Spleen (tissue), 11 donors: ENCODE measurements around the gene ARVCF. TPM values are rescaled to one million over a fixed set of nuclear protein-coding genes. Genes with fewer than 3 reads are reported as not detected.

Experiments
- DNase-seq: peaks from one replicate; pipeline ENCODE4 v3.0.0-alpha.2; 2020
- H3K27ac ChIP-seq, 8 donors: fragments of 200-600 bp; sonication (generic) in 7 of 8; 1 replicate in 4 of 8; 2 replicates in 4 of 8; pipeline versions ENCODE4 v1.5.0 to v1.8.0; 2016 to 2021; ENCODE audit warnings: inconsistent platforms in 4 of 8, mild to moderate bottlenecking in 4 of 8, moderate library complexity in 1 of 8
- H3K27me3 ChIP-seq, 7 donors: fragments of 200-600 bp; sonication (generic) in 6 of 7; replicated peaks in 1 of 7; 1 replicate in 4 of 7; 2 replicates in 3 of 7; pipeline versions ENCODE4 v1.5.0 to v1.8.0; 2016 to 2021; ENCODE audit warnings: inconsistent platforms in 3 of 7, mild to moderate bottlenecking in 1 of 7
- H3K36me3 ChIP-seq, 6 donors: fragments of 200-600 bp; sonication (generic) in 5 of 6; 1 replicate in 4 of 6; 2 replicates in 2 of 6; pipeline versions ENCODE4 v1.5.0 to v1.8.0; 2016 to 2021; ENCODE audit warnings: inconsistent platforms in 2 of 6
- H3K4me1 ChIP-seq, 6 donors: fragments of 200-600 bp; sonication (generic) in 5 of 6; 1 replicate in 3 of 6; 2 replicates in 3 of 6; pipeline versions ENCODE4 v1.5.0 to v1.8.0; 2016 to 2021; ENCODE audit warnings: inconsistent platforms in 3 of 6
- H3K4me3 ChIP-seq, 8 donors: fragments of 200-600 bp; sonication (generic) in 7 of 8; 1 replicate in 4 of 8; 2 replicates in 4 of 8; pipeline versions ENCODE4 v1.5.0 to v1.8.0; 2016 to 2021; ENCODE audit warnings: inconsistent platforms in 4 of 8, mild to moderate bottlenecking in 4 of 8, moderate library complexity in 2 of 8
- H3K9me3 ChIP-seq, 8 donors: fragments of 200-600 bp; sonication (generic) in 7 of 8; 1 replicate in 4 of 8; 2 replicates in 4 of 8; pipeline versions ENCODE4 v1.5.0 to v1.8.0; 2016 to 2021; ENCODE audit warnings: inconsistent platforms in 4 of 8
- POLR2A ChIP-seq, 3 donors: fragments of 450-650 bp; IDR thresholded peaks; one replicate each; pipeline ENCODE4 v1.5.1; 2017; ENCODE audit warnings: antibody characterized with exemption in 3 of 3, mild to moderate bottlenecking in 1 of 3
- POLR2AphosphoS5 ChIP-seq, 3 donors: sonication (generic); formaldehyde crosslinking; IDR thresholded peaks; one replicate each; pipeline ENCODE4 v1.5.1; 2017; ENCODE audit warnings: antibody characterized with exemption in 3 of 3
- WGBS, 5 donors: extraction: QIAGEN DNeasy Blood & Tissue Kit in 3 of 5; methylation state at CpG; one replicate each; pipeline versions ENCODE4 v1.1.5 to v1.1.7; 2013 to 2018; 5-methylcytosine and 5-hydroxymethylcytosine counted together
- intact Hi-C: fragments of 100-400 bp; cut with DNase I; formaldehyde crosslinking; loops from one replicate; pipeline ENCODE4 v1.15.0; 2023; ENCODE audit warnings: low total_unique reads
- polyA plus RNA-seq, 3 donors: library from polyadenylated mRNA; stranded (reverse); fragments of 200-250 nt; gene quantifications; one replicate each; pipeline ENCODE4 v1.2.1, GENCODE V29; 2013
- total RNA-seq, 7 donors: library from RNA; depleted of rRNA in 3 of 7; stranded (reverse); fragments of >200 nt in 3 of 7; fragmentation: NEBNext Ultra II Directional in 4 of 7; extraction: Animal tissue kit (Norgen Biotek cat#: 25700) in 4 of 7; gene quantifications; one replicate each; pipeline versions ENCODE4 v1.1.0 to v1.2.1, GENCODE V29; 2016 to 2021
- TF ChIP-seq, protein P1 (sequence below), 11 experiments: fragments of 200-600 bp in 7 of 11; fragments of 450-650 bp in 4 of 11; sonication (generic) in 4 of 11; IDR thresholded peaks in 8 of 11; conservative IDR thresholded peaks in 3 of 11; 1 replicate in 7 of 11; 2 replicates in 4 of 11; pipeline versions ENCODE4 v1.4.0 to v1.8.0; 2016 to 2021; ENCODE audit warnings: antibody characterized with exemption in 11 of 11, inconsistent platforms in 4 of 11, mild to moderate bottlenecking in 1 of 11
- donor health status: healthy with polysubstance abuse.
- donor health status: DM: no; HTN: no; CAD: no; lungs with moderate emphysema.
- donor health status: DM: no; HTN: no; CAD: no.
- donor health status: Bipolar disorder and iron deficiency.
- donor health status: healthy.
- donor health status: DM: no; HTN: no; CAD: no.
- donor health status: DM: yes; HTN: yes; CAD: no.

Gene ARVCF
- total and polyA plus RNA-seq, 10 donors = 9.4 to 96.7 (median 27.6) TPM

DNA sequence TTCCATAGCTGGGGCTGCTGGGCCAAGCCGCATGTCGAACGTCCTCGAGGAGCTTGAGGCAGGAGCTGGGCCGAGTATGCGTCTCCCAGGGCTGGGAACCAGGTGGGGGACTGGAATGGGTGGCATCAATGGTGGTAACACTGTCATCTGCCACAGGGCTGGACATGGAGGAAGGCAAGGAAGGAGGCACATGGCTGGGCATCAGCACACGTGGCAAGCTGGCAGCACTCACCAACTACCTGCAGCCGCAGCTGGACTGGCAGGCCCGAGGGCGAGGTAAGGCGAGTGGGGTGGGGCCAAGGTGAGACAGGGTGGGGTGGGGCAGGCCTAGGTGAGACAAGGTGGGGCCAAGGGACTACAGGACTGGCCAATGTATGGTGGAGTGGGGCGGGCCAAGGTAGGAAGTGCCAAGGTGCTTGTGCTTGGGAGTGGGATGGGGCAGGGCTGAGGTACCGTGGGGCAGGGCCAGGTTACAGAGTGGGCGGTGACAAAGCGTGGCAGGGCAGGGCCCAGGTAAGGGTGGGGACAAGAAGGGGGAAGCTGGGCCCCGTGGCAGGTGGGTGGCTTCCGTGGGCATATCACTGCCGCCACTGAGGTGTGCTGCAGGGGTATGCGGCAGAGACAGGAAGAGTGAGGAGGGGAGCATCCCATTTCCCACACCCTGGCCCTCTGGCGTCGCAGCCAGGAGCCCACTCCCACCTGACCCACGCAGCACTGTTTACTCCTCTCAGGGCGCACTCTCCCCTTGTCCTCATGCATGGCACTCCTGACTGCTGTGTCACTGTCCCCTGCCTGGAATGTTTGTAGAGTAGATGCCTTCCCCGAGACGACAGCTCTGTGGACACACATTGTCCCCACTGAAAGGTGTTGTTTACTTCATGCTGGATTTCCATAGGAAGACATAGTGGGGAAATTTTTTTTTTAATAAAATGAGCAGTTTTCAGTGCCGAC is 36.0 kb upstream of the ARVCF start:
- TF ChIP-seq, protein P1, sequence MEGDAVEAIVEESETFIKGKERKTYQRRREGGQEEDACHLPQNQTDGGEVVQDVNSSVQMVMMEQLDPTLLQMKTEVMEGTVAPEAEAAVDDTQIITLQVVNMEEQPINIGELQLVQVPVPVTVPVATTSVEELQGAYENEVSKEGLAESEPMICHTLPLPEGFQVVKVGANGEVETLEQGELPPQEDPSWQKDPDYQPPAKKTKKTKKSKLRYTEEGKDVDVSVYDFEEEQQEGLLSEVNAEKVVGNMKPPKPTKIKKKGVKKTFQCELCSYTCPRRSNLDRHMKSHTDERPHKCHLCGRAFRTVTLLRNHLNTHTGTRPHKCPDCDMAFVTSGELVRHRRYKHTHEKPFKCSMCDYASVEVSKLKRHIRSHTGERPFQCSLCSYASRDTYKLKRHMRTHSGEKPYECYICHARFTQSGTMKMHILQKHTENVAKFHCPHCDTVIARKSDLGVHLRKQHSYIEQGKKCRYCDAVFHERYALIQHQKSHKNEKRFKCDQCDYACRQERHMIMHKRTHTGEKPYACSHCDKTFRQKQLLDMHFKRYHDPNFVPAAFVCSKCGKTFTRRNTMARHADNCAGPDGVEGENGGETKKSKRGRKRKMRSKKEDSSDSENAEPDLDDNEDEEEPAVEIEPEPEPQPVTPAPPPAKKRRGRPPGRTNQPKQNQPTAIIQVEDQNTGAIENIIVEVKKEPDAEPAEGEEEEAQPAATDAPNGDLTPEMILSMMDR (IDR thresholded peaks at IDR 0.05 in 8 of 11, conservative IDR thresholded peaks at IDR 0.05 in 3 of 11) = no peak
- TF ChIP-seq POLR2AphosphoS5 (IDR thresholded peaks at IDR 0.05) (no peak), POLR2A (IDR thresholded peaks at IDR 0.05) (no peak)
- WGBS, 5 donors = 92 to 94% (median 93%) methylated on average over 25 to 26 of the region's 26 CpGs
- Histone ChIP-seq H3K27me3 (no peaks in the 10 kb centered on the region), H3K9me3 (peaks cover 0 to 11% (median 9%) of the 10 kb centered on the region in 8 donors), H3K4me1 (no peaks in the 10 kb centered on the region), H3K27ac (no peak overlapping the region), H3K36me3 (peaks cover 3 to 100% (median 64%) of the 10 kb centered on the region in 6 donors), H3K4me3 (no peak overlapping the region)
- intact Hi-C loops = no loop called here
- DNase-seq = no peak

DNA sequence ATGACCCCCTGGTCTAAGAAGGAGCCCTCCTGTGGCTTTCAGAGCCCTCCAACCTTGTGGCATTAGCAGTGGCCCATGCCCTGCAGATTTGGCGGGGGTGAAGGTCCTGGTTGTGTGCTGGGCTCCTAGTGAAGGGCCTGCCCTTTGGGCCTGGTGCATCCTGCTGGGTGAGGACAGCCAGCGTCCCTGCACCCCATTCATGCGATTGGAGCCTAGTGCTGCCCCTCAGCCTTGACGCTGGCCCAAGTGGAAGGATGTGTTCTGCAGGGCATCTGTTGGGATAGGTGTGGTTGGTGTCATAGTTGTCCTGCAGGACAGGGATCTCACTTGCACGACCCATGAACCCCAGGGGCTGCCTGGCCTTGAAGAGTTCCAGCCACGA is 35.3 kb upstream of the ARVCF start:
- peaks cover 3 to 100% (median 64%) of the 10 kb centered on the region in 6 donors for H3K36me3 ChIP-seq
- H3K27ac ChIP-seq = no peak overlapping the region
- no peak for DNase-seq
- no peaks in the 10 kb centered on the region for H3K27me3 ChIP-seq
- 92 to 99% (median 96%) methylated on average over 3 to 6 of the region's 6 CpGs for WGBS, 5 donors
- intact Hi-C loops = no loop called here
- peaks cover 0 to 14% (median 9%) of the 10 kb centered on the region in 8 donors for H3K9me3 ChIP-seq
- H3K4me1 ChIP-seq = no peaks in the 10 kb centered on the region
- TF ChIP-seq POLR2A (IDR thresholded peaks at IDR 0.05) = no peak
- TF ChIP-seq, protein P1 (IDR thresholded peaks at IDR 0.05 in 8 of 11, conservative IDR thresholded peaks at IDR 0.05 in 3 of 11) = no peak
- no peak for TF ChIP-seq POLR2AphosphoS5 (IDR thresholded peaks at IDR 0.05)
- no peak overlapping the region for H3K4me3 ChIP-seq

DNA sequence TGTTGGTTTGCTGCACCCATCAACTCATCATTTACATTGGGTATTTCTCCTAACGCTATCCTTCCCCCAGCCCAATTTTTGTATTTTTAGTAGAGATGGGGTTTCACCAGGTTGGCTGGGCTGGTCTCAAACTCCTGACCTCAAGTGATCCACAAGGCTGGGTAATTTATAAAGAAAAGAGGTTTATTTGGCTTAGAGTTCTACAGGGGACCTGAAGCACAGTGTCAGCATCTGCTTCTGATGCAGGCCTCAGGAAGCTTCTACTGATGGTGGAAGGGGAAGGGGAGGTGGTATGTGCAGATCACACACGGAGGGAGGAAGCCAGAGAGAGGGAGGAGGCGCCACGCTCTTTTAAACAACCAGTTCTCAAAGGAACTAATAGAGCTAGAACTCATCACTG is 30.1 kb upstream of the ARVCF start:
- no peak overlapping the region for H3K27ac ChIP-seq
- H3K4me1 ChIP-seq = no peaks in the 10 kb centered on the region
- H3K36me3 ChIP-seq = peaks cover 3 to 100% (median 47%) of the 10 kb centered on the region in 6 donors
- intact Hi-C loops = no loop called here
- DNase-seq = no peak
- peaks cover 0 to 14% (median 9%) of the 10 kb centered on the region in 8 donors for H3K9me3 ChIP-seq
- H3K27me3 ChIP-seq = no peaks in the 10 kb centered on the region
- no peak overlapping the region for H3K4me3 ChIP-seq
- 80 to 91% (median 88%) methylated on average over 4 of the region's 4 CpGs for WGBS, 5 donors
- TF ChIP-seq POLR2A (IDR thresholded peaks at IDR 0.05) (no peak), POLR2AphosphoS5 (IDR thresholded peaks at IDR 0.05) (no peak)
- TF ChIP-seq, protein P1 (IDR thresholded peaks at IDR 0.05 in 8 of 11, conservative IDR thresholded peaks at IDR 0.05 in 3 of 11) = no peak

DNA sequence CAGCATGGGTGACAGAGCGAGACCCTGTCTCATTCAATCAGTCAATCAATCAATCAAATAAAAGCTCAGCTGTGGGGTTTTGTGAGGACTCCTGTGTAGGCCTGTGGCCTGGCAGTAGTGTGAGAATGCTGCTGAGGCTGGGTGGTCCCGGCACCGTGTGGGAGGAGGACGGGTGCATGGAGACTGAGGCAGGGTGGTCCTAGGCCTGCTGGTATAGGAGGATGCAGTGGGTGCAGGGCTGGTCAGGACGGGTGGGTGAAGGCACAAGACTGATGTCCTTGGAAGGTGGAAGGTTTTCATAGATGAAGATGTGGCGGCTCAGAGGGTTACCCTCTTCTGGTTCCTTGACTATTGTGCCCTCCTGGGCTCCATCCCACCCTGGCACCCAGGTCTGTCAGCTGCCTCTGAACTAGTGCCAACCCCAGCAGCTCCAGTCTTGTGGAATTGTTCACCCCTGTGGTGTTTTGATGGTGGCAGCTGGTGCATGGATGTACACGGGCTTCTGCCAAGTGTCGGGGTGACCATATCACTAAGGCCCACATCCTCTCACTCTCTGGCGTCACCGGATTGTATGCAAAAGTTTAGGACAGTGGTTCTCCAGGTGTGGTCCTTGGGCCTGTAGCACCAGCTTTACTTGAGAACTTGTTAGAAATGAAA is 28.0 kb upstream of the ARVCF start:
- no peaks in the 10 kb centered on the region for H3K4me1 ChIP-seq
- 88 to 96% (median 93%) methylated on average over 9 to 10 of the region's 10 CpGs for WGBS, 5 donors
- H3K27me3 ChIP-seq = no peaks in the 10 kb centered on the region
- intact Hi-C loops = no loop called here
- no peak overlapping the region for H3K27ac ChIP-seq
- TF ChIP-seq POLR2AphosphoS5 (IDR thresholded peaks at IDR 0.05) (no peak), POLR2A (IDR thresholded peaks at IDR 0.05) (no peak)
- TF ChIP-seq, protein P1 (IDR thresholded peaks at IDR 0.05 in 8 of 11, conservative IDR thresholded peaks at IDR 0.05 in 3 of 11) = no peak
- H3K9me3 ChIP-seq = peaks cover 0 to 14% (median 9%) of the 10 kb centered on the region in 8 donors
- H3K36me3 ChIP-seq = peaks cover 3 to 100% (median 55%) of the 10 kb centered on the region in 6 donors
- no peak overlapping the region for H3K4me3 ChIP-seq
- DNase-seq = no peak
